ENCODE measurements around the gene CSH2. TPM values are rescaled to one million over a fixed set of nuclear protein-coding genes. Genes with fewer than 3 reads are reported as not detected.
"Not testable (repeated sequence)": the region's sequence is repeated elsewhere in the genome, so short reads cannot be mapped to it uniquely, and the experiment has no call there.

The CSH2 gene
- total RNA-seq, 2 donors from 2014 or later, result not detected

- H3K9me3 ChIP-seq; H3K27me3 ChIP-seq (replicated peaks; ENCODE audit: insufficient read depth); intact Hi-C loops (cut with DNase I); DNase-seq (ENCODE audit: low spot score); H3K4me1 ChIP-seq (replicated peaks); H3K36me3 ChIP-seq; H3K4me3 ChIP-seq; H3K27ac ChIP-seq: not testable (repeated sequence)
- 88% methylated on average over 10 of the region's 10 CpGs for WGBS
Measured at GRCh38 chr17:63894821-63895220, 21.3 kb upstream of the CSH2 start.

- 60% methylated on average over 3 of the region's 3 CpGs for WGBS
- H3K9me3 ChIP-seq; DNase-seq (ENCODE audit: low spot score); H3K4me1 ChIP-seq (replicated peaks); H3K36me3 ChIP-seq; H3K27me3 ChIP-seq (replicated peaks; ENCODE audit: insufficient read depth); H3K4me3 ChIP-seq; intact Hi-C loops (cut with DNase I); H3K27ac ChIP-seq: not testable (repeated sequence)
Measured at GRCh38 chr17:63894021-63894420, 20.5 kb upstream of the CSH2 start.

DNA sequence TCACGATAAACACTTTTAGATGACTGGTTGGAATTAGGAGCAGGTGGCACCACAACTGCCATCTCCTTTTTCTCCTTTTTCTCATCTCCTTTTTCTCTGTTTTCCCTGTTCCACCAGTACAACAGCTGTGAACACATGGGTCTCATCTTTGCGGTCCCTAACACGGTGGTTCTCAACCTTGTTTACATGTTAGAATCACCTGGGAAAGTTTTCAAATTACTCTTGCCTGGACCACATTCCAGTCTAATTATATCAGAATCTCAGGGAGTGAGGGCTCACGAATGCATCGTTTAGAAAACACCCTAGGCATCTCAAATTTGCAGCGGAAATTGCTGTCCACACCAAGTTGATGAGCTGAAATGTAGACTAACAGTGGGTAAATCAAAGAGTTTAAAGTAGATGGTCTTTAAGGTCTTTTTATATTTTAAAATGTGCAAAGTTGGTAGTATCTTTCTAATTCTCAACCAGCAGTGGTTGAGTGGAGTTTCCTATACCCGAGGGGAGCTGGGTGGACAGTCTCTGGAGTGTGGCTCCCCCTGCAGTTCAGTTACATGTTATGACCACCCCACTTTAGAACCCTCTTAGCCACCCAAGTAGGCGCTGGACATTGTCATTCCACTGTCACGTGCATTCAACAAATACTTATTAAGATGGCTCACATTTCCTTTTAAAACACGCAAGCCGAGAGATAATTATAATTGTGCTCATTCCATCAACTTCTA lies 19.0 kb upstream of the CSH2 start:
- H3K4me1 ChIP-seq (replicated peaks); DNase-seq (ENCODE audit: low spot score); H3K4me3 ChIP-seq; intact Hi-C loops (cut with DNase I); H3K27ac ChIP-seq; H3K9me3 ChIP-seq; H3K27me3 ChIP-seq (replicated peaks; ENCODE audit: insufficient read depth); H3K36me3 ChIP-seq: not testable (repeated sequence)
- WGBS, result 50% methylated on average over 11 of the region's 11 CpGs

DNA sequence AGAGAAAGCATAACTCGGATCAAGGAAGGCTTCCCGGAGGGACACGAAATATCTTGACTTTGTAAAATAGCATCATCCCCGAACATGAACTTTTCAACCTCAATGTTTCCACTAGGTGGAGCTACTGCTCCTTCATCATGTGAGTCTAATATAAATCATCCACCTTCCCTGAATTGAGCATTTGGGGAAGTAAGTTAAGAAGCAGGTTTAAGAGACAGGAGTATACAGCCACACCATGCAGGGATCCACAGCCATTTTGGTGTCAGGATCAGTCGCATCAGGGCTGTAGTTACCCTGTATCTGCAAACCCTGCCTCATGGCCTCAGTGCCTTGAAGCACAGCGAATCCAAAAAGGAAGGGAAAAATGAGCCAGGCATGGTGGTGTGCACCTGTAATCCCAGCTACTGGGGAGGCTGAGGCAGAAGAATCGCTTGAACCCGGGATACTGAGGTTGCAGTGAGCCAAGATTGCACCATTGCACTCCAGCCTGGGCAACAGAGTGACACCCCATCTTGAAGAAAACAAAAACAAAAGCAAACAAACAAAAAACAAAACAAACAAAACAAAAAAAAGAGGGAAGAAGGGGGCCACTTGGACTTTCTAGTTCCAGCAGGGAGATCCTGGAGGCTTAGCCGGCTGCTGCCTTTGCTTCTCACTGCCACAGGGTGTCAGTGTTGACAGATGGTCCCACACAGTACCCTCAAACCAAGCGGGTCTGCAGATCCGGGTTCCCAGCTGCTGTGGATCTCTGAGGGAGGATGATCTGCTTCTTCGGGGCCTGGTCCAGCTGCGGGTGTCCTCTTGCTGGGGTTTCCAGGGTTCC lies 15.8 kb upstream of the CSH2 start:
- H3K9me3 ChIP-seq; DNase-seq (ENCODE audit: low spot score); intact Hi-C loops (cut with DNase I): not testable (repeated sequence)

GRCh38 chr17:63885119-63885518 lies 11.6 kb upstream of the CSH2 start:
- H3K4me1 ChIP-seq (replicated peaks); H3K27me3 ChIP-seq (replicated peaks; ENCODE audit: insufficient read depth); DNase-seq (ENCODE audit: low spot score); H3K27ac ChIP-seq; H3K9me3 ChIP-seq; H3K4me3 ChIP-seq; H3K36me3 ChIP-seq; intact Hi-C loops (cut with DNase I): not testable (repeated sequence)
- WGBS, result 91% methylated on average over 11 of the region's 11 CpGs

More for the DNA sequence above, 15.8 kb upstream of the CSH2 start:
- H3K36me3 ChIP-seq; H3K27me3 ChIP-seq (replicated peaks; ENCODE audit: insufficient read depth); H3K4me3 ChIP-seq; H3K4me1 ChIP-seq (replicated peaks); H3K27ac ChIP-seq: not testable (repeated sequence)
- peak in 2 of 4 experiments; percentile 11 to 41 for TF ChIP-seq CTCF (IDR thresholded peaks at IDR 0.05)
- 36% methylated on average over 13 of the region's 13 CpGs for WGBS

- 78% methylated on average over 9 of the region's 9 CpGs for WGBS
Measured at GRCh38 chr17:63882626-63883126, 9.2 kb upstream of the CSH2 start.

DNA sequence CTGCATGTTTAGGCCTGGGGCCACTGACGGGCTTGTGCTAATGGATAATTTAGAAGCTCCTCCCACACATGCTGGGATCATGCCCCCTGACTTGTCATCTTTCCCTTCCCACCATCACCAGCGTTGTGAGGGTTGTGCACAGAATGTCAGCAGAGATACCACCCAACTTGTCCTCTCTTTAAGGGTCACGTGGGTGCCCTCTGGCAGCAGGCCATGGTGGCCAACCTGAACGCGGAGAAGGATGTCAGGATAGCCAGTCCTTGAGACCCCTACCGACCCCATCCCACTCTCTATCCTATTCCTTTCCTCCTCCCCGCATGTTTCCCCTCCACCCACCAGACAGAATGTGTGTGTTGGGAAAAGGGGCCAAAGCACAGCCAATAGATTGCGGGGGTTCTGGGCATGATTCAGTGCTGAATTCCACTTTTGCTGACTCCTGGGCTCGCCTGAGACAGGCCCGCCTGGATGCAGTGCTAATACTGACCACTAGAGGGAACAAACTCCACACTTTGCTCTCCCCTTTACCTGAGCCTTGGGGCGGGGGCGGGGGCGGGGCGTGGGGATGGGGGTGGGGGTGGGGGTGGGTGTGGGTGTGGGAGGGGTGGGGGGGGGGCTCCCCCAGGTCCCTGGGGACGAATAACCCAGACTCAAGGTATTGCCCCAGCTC lies 8.6 kb upstream of the CSH2 start, which contains the start of gene GH2:
Gene GH2, minus strand, starts transcription at position 10 of the 667 bp plus-strand sequence. CDS start 143 bp downstream, outside the sequence.
- Histone ChIP-seq H3K4me3 (no peak within 1 kb of the TSS), H3K36me3 (no peaks in the 10 kb centered on the region), H3K9me3 (no peaks in the 10 kb centered on the region), H3K4me1 (replicated peaks) (no peaks in the 10 kb centered on the region), H3K27me3 (replicated peaks; ENCODE audit: insufficient read depth) (no peaks in the 10 kb centered on the region), H3K27ac (no peak within 1 kb of the TSS)
- WGBS, result 40% methylated on average over 13 of the region's 15 CpGs
- peak; percentile 10 for DNase-seq (ENCODE audit: low spot score)
- intact Hi-C loops (cut with DNase I), result no loop called here
- no peak for TF ChIP-seq POLR2A (IDR thresholded peaks at IDR 0.05)
- TF ChIP-seq POLR2AphosphoS5 (IDR thresholded peaks at IDR 0.05), result no peak
- TF ChIP-seq CTCF (IDR thresholded peaks at IDR 0.05), result peak; percentile 13 to 50 (median 18)

More at GRCh38 chr17:63882626-63883126, 9.2 kb upstream of the CSH2 start:
- H3K27me3 ChIP-seq (replicated peaks; ENCODE audit: insufficient read depth); H3K4me1 ChIP-seq (replicated peaks); H3K4me3 ChIP-seq; intact Hi-C loops (cut with DNase I); H3K36me3 ChIP-seq; H3K27ac ChIP-seq; H3K9me3 ChIP-seq; DNase-seq (ENCODE audit: low spot score): not testable (repeated sequence)

DNA sequence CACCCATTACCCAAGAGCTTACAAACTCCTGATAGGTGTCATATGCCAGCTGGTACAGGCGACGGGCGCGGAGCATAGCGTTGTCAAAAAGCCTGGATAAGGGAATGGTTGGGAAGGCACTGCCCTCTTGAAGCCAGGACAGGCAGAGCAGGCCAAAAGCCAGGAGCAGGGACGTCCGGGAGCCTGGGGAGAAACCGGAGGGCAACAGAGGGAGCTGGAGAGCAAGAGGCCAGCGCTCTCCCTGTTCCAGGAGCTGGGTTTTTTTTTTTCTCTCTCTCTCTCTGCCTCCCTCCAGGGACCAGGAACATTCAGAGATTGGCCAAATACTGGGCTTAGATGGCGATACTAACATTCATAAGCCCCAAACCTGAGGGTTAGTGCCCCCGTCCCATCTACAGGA lies 7.9 kb upstream of the CSH2 start:
- DNase-seq (ENCODE audit: low spot score); H3K27me3 ChIP-seq (replicated peaks; ENCODE audit: insufficient read depth); H3K9me3 ChIP-seq; intact Hi-C loops (cut with DNase I); H3K27ac ChIP-seq; H3K36me3 ChIP-seq; H3K4me1 ChIP-seq (replicated peaks); H3K4me3 ChIP-seq: not testable (repeated sequence)
- 73% methylated on average over 11 of the region's 11 CpGs for WGBS

Measured in prostate gland (tissue), 2 donors.